ENCODE data around the gene HYOU1.

Gene HYOU1

DNA sequence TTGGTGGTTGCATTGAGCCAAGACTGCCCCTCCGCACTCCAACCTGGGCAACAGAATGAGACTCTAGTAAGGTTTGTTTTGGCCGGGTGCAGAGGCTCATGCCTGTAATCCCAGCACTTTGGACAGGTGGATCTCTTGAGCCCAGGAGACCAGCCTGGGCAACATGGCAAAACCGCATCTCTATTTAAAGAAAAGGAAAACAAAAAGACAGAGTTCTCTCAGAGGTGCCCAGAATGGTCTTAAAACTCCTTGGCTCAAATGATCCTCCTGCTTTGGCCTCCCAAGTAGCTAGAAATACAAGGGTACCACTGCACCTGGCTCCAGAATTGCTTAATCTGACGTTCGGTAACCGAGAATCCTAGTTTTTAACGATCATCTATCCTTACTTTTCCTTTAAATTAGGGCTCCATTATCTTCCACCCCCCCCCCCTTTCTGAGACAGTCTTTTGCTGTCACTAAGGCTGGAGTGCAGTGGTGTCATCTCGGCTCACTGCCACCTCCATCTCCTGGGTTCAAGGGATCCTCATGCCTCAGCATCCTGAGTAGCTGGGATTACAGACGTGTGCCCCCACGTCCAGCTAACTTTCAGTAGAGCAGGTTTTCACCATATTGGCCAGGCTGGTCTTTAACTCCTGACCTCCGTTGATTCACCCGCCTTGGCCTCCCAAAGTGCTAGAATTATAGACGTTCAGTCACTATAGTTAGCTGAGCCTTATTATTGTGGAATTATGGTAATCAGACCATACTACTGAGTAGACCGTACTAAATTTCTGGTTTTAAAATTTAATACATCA, 40.6 kb downstream of the HYOU1 start:
- H3K4me3 Mint-ChIP-seq: peak overlapping the region; percentile 98 to 100
- H3K4me1 Mint-ChIP-seq (ENCODE audit: low read depth in 2 of 2): peaks cover 27 to 42% of the 10 kb centered on the region in 2 donors
- no peaks in the 10 kb centered on the region for H3K27me3 Mint-ChIP-seq
- DNase-seq: no peak
- ATAC-seq (replicated peaks): no peak
- peaks cover 82% of the 10 kb centered on the region for H3K36me3 Mint-ChIP-seq (ENCODE audit: insufficient read depth)
- H3K27ac Mint-ChIP-seq: peak overlapping the region; percentile 99 to 100
- no peaks in the 10 kb centered on the region for H3K9me3 Mint-ChIP-seq

DNA sequence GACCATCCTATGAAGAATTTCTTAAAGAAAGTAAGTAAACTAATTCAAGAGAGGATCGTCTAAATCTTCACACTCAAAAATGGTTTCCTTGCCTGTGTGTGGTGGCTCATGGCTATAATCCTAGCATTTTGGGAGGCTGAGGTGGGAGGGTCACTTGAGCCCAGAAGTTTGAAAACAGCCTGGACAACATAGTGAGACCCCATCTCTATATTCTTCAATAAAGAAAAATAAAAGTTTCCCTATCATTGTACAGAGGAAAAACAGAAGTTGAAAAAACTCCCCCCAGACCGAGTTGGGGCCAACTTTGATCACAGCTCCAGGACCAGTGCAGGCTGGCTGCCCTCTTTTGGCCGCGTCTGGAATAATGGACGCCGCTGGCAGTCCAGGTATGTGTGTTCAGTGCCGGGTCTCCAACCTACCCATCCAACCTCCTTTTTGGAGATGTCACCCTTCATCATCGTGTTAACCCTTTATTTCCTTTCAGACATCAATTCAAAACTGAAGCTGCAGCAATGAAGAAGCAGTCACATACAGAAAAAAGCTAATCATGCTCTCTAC, 41.9 kb downstream of the HYOU1 start:
- no peak for ATAC-seq (replicated peaks)
- H3K27ac Mint-ChIP-seq: peak overlapping the region; percentile 58 to 100

DNA sequence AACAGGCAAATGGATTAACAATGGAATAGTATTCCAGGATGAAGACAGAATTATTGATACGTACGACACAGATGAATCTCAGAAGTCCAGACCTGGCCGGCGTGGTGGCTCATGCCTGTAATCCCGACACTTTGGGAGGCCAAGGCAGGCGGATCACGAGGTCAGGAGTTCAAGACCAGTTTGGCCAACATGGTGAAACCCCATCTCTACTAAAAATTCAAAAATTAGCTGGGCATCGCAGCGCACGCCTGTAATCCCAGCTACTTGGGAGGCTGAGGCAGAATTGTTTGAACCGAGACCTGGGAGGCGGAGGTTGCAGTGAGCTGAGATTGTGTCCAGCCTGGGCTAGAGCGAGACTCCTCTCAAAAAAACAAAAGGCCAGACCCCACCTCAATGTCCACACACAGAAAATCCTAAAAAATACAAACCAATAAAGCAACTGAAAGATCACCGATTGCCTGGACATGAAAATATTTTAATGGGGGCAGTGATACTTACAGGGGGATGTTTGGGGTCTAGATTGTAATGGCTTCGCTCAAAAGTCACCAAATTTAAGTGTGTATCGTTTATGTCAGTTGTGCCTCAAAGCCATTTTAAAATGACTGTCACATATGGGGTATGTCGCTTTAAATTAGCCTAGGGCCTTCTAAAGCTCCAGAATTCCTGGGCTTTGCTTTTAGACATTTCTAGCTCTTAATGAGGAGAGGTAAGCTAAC, 42.6 kb downstream of the HYOU1 start:
- H3K9me3 Mint-ChIP-seq: no peaks in the 10 kb centered on the region
- peaks cover 23 to 31% of the 10 kb centered on the region in 2 donors for H3K4me1 Mint-ChIP-seq (ENCODE audit: low read depth in 2 of 2)
- H3K4me3 Mint-ChIP-seq: no peak overlapping the region
- H3K27ac Mint-ChIP-seq: peak overlapping the region in 1 of 2 donors; percentile 46
- peaks cover 78% of the 10 kb centered on the region for H3K36me3 Mint-ChIP-seq (ENCODE audit: insufficient read depth)
- H3K27me3 Mint-ChIP-seq: no peaks in the 10 kb centered on the region
- DNase-seq (no peak), ATAC-seq (replicated peaks) (no peak)

More for the DNA sequence above, 41.9 kb downstream of the HYOU1 start:
- H3K36me3 Mint-ChIP-seq (ENCODE audit: insufficient read depth): peaks cover 80% of the 10 kb centered on the region
- no peak overlapping the region for H3K4me3 Mint-ChIP-seq
- H3K9me3 Mint-ChIP-seq: no peaks in the 10 kb centered on the region
- DNase-seq: no peak
- no peaks in the 10 kb centered on the region for H3K27me3 Mint-ChIP-seq
- H3K4me1 Mint-ChIP-seq (ENCODE audit: low read depth in 2 of 2): peaks cover 26 to 38% of the 10 kb centered on the region in 2 donors

DNA sequence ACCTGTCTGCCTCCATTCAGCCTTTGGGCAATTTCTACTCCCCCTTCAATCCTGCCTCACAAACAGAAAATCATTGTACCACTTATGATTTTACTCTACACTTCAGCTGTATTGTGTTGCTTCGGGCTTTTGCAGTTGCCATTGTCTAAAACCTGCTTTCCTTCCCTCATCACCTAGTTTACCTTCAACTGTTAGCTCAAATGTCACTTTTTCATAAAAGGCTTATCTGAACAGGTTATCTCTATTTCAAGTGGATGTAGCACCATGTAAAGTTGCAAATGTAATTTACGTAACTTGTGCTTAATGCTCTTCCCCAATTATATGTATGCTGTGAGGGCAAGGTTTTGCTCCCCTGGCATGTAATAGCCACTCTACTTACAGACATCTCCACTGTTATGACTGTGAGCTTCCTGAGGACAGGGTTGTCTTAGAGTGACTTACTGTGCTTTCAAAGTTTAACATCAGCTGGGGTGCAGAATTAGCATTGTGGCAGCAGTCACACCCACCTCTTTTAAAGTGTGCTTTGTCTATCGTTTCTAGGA, 44.3 kb downstream of the HYOU1 start:
- H3K4me3 Mint-ChIP-seq: no peak overlapping the region

DNA sequence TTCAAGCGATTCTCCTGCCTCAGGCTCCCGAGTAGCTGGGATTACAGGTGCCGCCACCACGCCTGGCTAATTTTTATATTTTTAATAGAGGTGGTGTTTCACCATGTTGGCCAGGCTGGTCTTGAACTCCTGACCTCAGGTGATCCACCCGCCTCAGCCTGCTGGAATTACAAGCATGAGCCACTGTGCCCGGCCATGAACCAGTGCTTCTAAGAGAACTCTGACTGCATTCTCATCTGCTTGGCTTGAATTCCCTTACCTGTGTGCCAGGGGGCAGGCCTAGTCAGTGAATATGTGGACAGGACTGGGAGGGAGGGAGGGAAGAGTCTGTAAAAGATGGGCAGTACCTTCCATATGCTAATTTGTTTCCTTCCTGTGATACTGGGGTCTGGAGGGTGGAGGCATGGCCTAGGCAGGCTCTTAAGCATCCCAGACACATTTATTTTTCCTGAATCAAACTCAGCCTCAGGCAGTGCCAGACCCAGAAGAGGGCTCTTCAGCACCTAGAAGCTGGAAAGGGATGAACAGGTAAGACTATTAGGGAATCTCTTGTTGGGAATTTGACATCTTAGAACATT, 45.4 kb downstream of the HYOU1 start:
- H3K4me3 Mint-ChIP-seq: no peak overlapping the region
- H3K27me3 Mint-ChIP-seq: no peaks in the 10 kb centered on the region
- H3K27ac Mint-ChIP-seq: no peak overlapping the region
- DNase-seq: no peak
- H3K9me3 Mint-ChIP-seq: no peaks in the 10 kb centered on the region
- peaks cover 12 to 19% of the 10 kb centered on the region in 2 donors for H3K4me1 Mint-ChIP-seq (ENCODE audit: low read depth in 2 of 2)
- peaks cover 73% of the 10 kb centered on the region for H3K36me3 Mint-ChIP-seq (ENCODE audit: insufficient read depth)
- ATAC-seq (replicated peaks): no peak

More for the DNA sequence above, 44.3 kb downstream of the HYOU1 start:
- ATAC-seq (replicated peaks) (no peak), DNase-seq (no peak)
- Mint-ChIP-seq H3K9me3 (no peaks in the 10 kb centered on the region), H3K36me3 (ENCODE audit: insufficient read depth) (peaks cover 71% of the 10 kb centered on the region), H3K27me3 (no peaks in the 10 kb centered on the region), H3K27ac (peak overlapping the region in 1 of 2 donors; percentile 17), H3K4me1 (ENCODE audit: low read depth in 2 of 2) (peaks cover 16 to 27% of the 10 kb centered on the region in 2 donors)

DNA sequence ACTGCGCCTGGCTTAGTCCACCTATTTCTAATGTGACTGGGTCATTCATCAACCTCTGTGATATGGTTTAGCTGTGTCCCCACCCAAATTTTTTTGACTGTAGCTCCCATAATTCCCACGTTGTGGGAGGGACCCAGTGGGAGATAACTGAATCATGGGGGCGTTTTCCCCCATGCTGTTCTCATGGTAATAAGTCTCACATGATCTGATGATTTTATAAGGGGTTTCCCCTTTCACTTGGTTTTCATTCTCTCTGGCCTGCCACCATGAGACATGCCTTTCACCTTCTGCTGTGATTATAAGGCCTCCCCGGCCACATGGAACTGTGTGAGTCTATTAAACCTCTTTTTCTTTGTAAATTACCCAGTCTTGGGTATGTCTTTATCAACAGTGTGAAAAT, 50.3 kb downstream of the HYOU1 start:
- H3K9me3 Mint-ChIP-seq: no peaks in the 10 kb centered on the region
- H3K4me3 Mint-ChIP-seq: no peak overlapping the region
- no peak for ATAC-seq (replicated peaks)
- H3K36me3 Mint-ChIP-seq (ENCODE audit: insufficient read depth): peaks cover 81% of the 10 kb centered on the region
- H3K4me1 Mint-ChIP-seq (ENCODE audit: low read depth in 2 of 2): peaks cover 1 to 5% of the 10 kb centered on the region in 2 donors
- peak overlapping the region in 1 of 2 donors; percentile 23 for H3K27ac Mint-ChIP-seq
- DNase-seq: no peak
- no peaks in the 10 kb centered on the region for H3K27me3 Mint-ChIP-seq

DNA sequence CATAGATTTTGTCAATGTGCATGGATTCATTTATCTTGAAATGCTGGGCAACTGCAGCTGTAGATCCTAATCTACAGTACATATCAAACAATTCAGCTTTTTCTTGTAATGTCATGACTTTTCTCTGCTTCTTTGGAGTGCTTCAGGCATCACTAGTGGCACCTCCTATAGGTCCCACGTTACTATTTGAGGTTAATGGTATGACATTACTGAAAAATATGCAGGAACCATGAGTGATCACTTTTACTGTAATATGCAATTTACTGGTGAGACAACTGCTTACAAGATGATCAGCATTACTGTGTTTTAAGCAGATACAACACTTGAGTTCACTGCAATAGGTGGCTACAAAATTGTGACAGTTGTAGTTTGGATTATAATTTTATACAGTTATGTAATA, 56.1 kb downstream of the HYOU1 start:
- no peak overlapping the region for H3K4me3 Mint-ChIP-seq
- no peaks in the 10 kb centered on the region for H3K9me3 Mint-ChIP-seq
- peaks cover 25 to 26% of the 10 kb centered on the region in 2 donors for H3K4me1 Mint-ChIP-seq (ENCODE audit: low read depth in 2 of 2)
- H3K36me3 Mint-ChIP-seq (ENCODE audit: insufficient read depth): peaks cover 76% of the 10 kb centered on the region
- no peaks in the 10 kb centered on the region for H3K27me3 Mint-ChIP-seq
- ATAC-seq (replicated peaks) (no peak), DNase-seq (no peak)
- H3K27ac Mint-ChIP-seq: no peak overlapping the region

DNA sequence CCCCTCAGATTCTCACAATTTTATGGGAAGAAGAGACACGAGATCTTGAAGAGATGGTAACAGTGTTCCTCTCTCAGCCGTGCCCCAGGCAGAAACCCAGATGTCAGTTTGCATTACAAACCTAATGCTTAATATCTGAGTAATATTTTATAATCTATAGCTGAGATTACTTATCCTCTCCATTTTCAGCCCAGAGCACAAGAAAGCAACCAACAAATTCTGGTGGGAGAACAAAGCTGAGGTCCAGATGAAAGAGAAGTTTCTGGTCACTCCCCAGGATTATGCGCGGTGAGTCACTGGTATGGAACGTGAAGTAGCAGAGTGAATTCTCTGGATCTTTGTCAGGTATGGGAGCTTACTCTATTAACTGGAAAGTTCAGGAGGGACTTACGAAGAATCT, 58.2 kb downstream of the HYOU1 start:
- Mint-ChIP-seq H3K36me3 (ENCODE audit: insufficient read depth) (peaks cover 56% of the 10 kb centered on the region), H3K27me3 (no peaks in the 10 kb centered on the region), H3K27ac (peak overlapping the region; percentile 98 to 99), H3K9me3 (no peaks in the 10 kb centered on the region), H3K4me1 (ENCODE audit: low read depth in 2 of 2) (peaks cover 25 to 26% of the 10 kb centered on the region in 2 donors), H3K4me3 (peak overlapping the region; percentile 82 to 95)
- no peak for DNase-seq
- ATAC-seq (replicated peaks): no peak

DNA sequence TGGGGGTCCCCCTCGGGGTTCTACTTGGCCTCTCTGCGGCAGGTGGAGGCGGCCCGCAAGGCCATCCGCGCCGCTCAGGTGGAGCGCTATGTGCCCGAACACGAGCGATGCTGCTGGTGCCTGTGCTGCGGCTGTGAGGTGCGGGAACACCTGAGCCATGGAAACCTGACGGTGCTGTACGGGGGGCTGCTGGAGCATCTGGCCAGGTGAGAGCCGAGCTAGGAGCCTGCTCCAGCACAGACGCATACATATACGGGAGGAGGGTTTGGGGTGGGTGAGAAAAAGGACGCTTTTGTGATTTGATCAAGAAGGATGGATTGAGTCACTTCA, 58.7 kb downstream of the HYOU1 start:
- H3K4me1 Mint-ChIP-seq (ENCODE audit: low read depth in 2 of 2): peaks cover 25 to 26% of the 10 kb centered on the region in 2 donors
- ATAC-seq (replicated peaks): peak; percentile 9
- no peaks in the 10 kb centered on the region for H3K9me3 Mint-ChIP-seq
- DNase-seq: no peak
- H3K27ac Mint-ChIP-seq: peak overlapping the region; percentile 98 to 99
- peaks cover 51% of the 10 kb centered on the region for H3K36me3 Mint-ChIP-seq (ENCODE audit: insufficient read depth)
- peak overlapping the region; percentile 82 to 95 for H3K4me3 Mint-ChIP-seq
- H3K27me3 Mint-ChIP-seq: no peaks in the 10 kb centered on the region

DNA sequence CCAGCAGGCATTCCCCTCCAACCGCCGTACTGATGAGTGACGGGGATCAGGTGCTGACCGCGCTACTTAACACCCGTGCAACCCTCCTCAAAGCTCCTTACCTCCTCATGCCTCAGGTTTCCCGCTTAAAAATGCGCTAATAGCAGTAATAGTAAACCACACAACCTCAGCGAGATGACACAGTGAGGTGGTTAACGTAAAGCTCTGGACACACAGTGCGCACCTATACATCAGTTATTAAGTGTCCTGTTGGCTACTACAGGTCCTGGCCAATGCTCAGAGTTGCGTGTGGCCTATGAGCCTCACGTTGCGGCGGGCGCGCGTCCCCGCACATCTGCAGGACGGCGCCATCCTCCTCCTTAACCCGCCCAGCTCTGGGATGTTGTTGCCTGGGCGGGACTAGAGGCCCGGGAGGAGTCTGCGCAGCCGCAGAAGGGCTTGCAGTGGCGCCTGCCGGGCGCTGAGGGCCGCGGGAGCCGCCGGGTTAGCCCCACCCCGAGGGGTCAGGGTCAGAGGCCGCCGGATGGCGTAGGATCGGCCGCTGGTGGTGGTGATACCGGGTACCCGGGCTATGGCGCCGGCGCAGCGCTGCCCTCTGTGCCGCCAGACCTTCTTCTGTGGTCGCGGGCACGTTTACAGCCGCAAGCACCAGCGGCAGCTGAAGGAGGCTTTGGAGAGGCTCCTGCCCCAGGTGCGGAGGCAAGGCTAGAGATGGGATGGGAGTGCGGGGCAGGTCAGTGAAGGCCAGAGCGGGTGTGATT, 59.2 kb downstream of the HYOU1 start, which contains the start of gene CENATAC:
Gene CENATAC (plus strand): TSS at position 512 of the 761 bp plus-strand sequence. CDS start 60 bp downstream, at position 572.
- no peaks in the 10 kb centered on the region for H3K9me3 Mint-ChIP-seq
- peak within 1 kb of the TSS; percentile 82 to 95 for H3K4me3 Mint-ChIP-seq
- ATAC-seq (replicated peaks) (peak; percentile 87), DNase-seq (peak; percentile 90 to 95 (median 95))
- no peaks in the 10 kb centered on the region for H3K27me3 Mint-ChIP-seq
- peaks cover 25 to 26% of the 10 kb centered on the region in 2 donors for H3K4me1 Mint-ChIP-seq (ENCODE audit: low read depth in 2 of 2)
- peaks cover 46% of the 10 kb centered on the region for H3K36me3 Mint-ChIP-seq (ENCODE audit: insufficient read depth)
- peak within 1 kb of the TSS; percentile 98 to 99 for H3K27ac Mint-ChIP-seq

DNA sequence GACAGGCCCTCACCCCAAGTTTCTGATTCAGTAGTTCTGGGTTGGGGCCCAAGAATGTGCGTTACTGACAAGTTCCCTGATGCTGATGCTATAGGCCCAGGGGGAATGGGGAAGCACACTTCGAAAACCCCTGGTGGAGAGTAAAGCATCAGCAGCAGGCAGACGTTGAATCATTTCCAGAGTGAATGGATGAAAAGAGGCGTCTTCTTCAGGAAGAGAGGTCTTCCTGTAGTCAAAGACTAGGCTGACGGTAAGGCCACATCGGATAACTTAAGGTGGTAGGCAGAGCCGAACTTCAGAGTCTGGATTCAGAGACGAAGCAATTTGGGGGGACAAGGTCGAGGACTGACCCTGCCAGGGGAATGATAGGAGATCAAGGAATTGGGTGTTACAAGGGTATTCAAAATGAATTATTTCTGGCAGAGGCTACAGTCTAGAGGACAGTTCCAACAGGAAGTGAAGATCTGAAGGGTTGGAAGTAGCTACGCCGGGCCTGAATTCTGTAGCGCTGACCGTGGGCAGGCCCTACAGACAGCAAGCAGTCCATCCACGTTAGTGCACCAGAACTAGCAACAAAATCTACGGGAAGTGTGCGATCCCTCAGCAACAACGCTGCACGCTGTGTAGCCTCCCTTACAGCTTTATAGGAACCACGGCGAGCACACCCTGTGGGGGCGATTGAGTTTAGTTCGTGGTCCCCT, 59.9 kb downstream of the HYOU1 start:
- peaks cover 38% of the 10 kb centered on the region for H3K36me3 Mint-ChIP-seq (ENCODE audit: insufficient read depth)
- H3K27me3 Mint-ChIP-seq: no peaks in the 10 kb centered on the region
- ATAC-seq (replicated peaks) (peak; percentile 12), DNase-seq (peak; percentile 14 to 26 (median 23))
- H3K4me1 Mint-ChIP-seq (ENCODE audit: low read depth in 2 of 2): peaks cover 25 to 26% of the 10 kb centered on the region in 2 donors
- peak overlapping the region; percentile 98 to 99 for H3K27ac Mint-ChIP-seq
- H3K4me3 Mint-ChIP-seq: peak overlapping the region; percentile 82 to 95
- no peaks in the 10 kb centered on the region for H3K9me3 Mint-ChIP-seq

Data from effector memory CD8-positive, alpha-beta T cell (primary cell).